ENCODE data around the gene EXTL1.

The EXTL1 gene

GRCh38 chr1:26025060-26025459, 3.5 kb downstream of the EXTL1 start:
- DNase-seq = no peak

GRCh38 chr1:26025517-26025916, 3.9 kb downstream of the EXTL1 start:
- DNase-seq = no peak

- no peak for DNase-seq
Measured at GRCh38 chr1:26027716-26028489, 6.3 kb downstream of the EXTL1 start.

- DNase-seq = no peak
Measured at GRCh38 chr1:26028490-26028980, 7.0 kb downstream of the EXTL1 start.

- DNase-seq = no peak
Measured at GRCh38 chr1:26029054-26029863, 7.7 kb downstream of the EXTL1 start.

- peak; percentile 48 for DNase-seq
Measured at GRCh38 chr1:26029864-26030481, 8.4 kb downstream of the EXTL1 start.

GRCh38 chr1:26031196-26031595, 9.6 kb downstream of the EXTL1 start:
- no peak for DNase-seq

- DNase-seq = no peak
Measured at GRCh38 chr1:26031611-26032220, 10.1 kb downstream of the EXTL1 start.

GRCh38 chr1:26032656-26033357, 11.2 kb downstream of the EXTL1 start:
- no peak for DNase-seq

- peak; percentile 15 for DNase-seq
Measured at GRCh38 chr1:26034504-26035202, 13.1 kb downstream of the EXTL1 start.

- DNase-seq = peak; percentile 92
Measured at GRCh38 chr1:26035203-26035958, 13.8 kb downstream of the EXTL1 start.

- DNase-seq = peak; percentile 73
Measured at GRCh38 chr1:26035959-26036755, 14.6 kb downstream of the EXTL1 start.

GRCh38 chr1:26036756-26037281, 15.2 kb downstream of the EXTL1 start:
- DNase-seq = no peak

- no peak for DNase-seq
Measured at GRCh38 chr1:26037904-26038303, 16.3 kb downstream of the EXTL1 start.

- DNase-seq = peak; percentile 3
Measured at GRCh38 chr1:26038477-26038876, 16.9 kb downstream of the EXTL1 start.

- DNase-seq = no peak
Measured at GRCh38 chr1:26038904-26039303, 17.3 kb downstream of the EXTL1 start.

GRCh38 chr1:26041401-26041800, 19.8 kb downstream of the EXTL1 start:
- peak; percentile 4 for DNase-seq

- DNase-seq = no peak
Measured at GRCh38 chr1:26041978-26042377, 20.4 kb downstream of the EXTL1 start.

- DNase-seq = no peak
Measured at GRCh38 chr1:26043765-26044164, 22.2 kb downstream of the EXTL1 start.

- no peak for DNase-seq
Measured at GRCh38 chr1:26044414-26044813, 22.8 kb downstream of the EXTL1 start.
